ENCODE measurements around the gene TENM4.

TENM4 gene

GRCh38 chr11:79440571-79441460 lies at the start of gene TENM4:
TSS of gene TENM4 (minus strand) at chr11:79441030. CDS start at chr11:79069944, 371,086 bp downstream.
- no peak within 1 kb of the TSS; the same call in none of the 2 replicates for H3K4me3 ChIP-seq (ENCODE audit: low read depth, low read length)
- no peak for DNase-seq (ENCODE audit: low read depth)
- TF ChIP-seq CTCF (IDR thresholded peaks at IDR 0.05; ENCODE audit: low read depth, low read length, missing control alignments), result peak; percentile 20

DNA sequence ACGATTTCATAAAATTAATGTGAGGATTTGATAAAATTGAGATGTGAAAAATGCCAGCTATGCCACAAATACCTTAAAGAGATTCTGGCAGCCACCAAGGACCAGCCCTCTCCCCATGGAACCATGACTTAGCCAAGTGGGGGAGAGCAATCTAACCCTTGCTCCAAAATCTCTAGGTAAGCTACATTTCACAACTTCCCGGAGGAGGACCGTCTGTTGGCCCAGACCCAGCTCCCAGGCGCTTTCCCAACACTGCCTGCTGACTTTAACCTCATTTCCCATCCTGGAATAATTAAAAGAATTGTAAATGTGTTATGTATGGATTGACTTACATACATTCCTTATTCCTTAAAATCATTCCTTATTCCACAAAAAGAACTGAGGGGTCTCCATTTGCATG lies 47.5 kb upstream of the TENM4 start:
- DNase-seq (ENCODE audit: low read depth), result no peak
- no peak for TF ChIP-seq CTCF (IDR thresholded peaks at IDR 0.05; ENCODE audit: low read depth, low read length, missing control alignments)
- H3K4me3 ChIP-seq (ENCODE audit: low read depth, low read length), result no peak overlapping the region

- H3K4me3 ChIP-seq (ENCODE audit: low read depth, low read length), result no peak overlapping the region
- TF ChIP-seq CTCF (IDR thresholded peaks at IDR 0.05; ENCODE audit: low read depth, low read length, missing control alignments), result no peak
- no peak for DNase-seq (ENCODE audit: low read depth)
Observed at GRCh38 chr11:79487412-79487811, 46.6 kb upstream of the TENM4 start.

GRCh38 chr11:79486242-79486984 lies 45.6 kb upstream of the TENM4 start:
- TF ChIP-seq CTCF (IDR thresholded peaks at IDR 0.05; ENCODE audit: low read depth, low read length, missing control alignments), result no peak
- H3K4me3 ChIP-seq (ENCODE audit: low read depth, low read length), result no peak overlapping the region
- DNase-seq (ENCODE audit: low read depth), result no peak

GRCh38 chr11:79485694-79486093 lies 44.9 kb upstream of the TENM4 start:
- no peak for TF ChIP-seq CTCF (IDR thresholded peaks at IDR 0.05; ENCODE audit: low read depth, low read length, missing control alignments)
- no peak overlapping the region for H3K4me3 ChIP-seq (ENCODE audit: low read depth, low read length)
- DNase-seq (ENCODE audit: low read depth), result no peak

DNA sequence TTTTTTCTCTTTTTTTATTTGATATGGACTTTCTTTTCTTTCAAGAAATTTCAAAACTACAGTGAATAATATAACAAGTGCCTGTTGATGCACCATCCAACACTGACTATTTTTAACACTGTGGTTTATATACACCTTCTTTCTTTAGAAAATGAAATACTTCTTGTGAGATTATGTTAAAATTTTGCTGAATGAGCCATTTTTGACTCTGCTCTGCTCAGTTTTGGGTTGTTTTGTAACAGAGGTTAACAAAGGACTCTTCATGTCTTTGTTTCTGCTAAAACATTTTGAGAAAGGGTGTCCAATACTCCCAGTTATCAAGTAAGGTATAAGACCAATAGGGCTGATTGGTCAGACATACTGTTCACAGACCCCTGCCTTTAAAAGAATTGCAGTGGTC lies 44.0 kb upstream of the TENM4 start:
- DNase-seq (ENCODE audit: low read depth), result no peak
- no peak overlapping the region for H3K4me3 ChIP-seq (ENCODE audit: low read depth, low read length)
- TF ChIP-seq CTCF (IDR thresholded peaks at IDR 0.05; ENCODE audit: low read depth, low read length, missing control alignments), result no peak
